Mesenchymal stem cell (in vitro differentiated cells and primary cell): ENCODE results near the gene SMC4.

Experiments
- DNase-seq: peaks from one replicate; pipeline ENCODE4 v3.0.0-alpha.2; 2013
- H2AFZ ChIP-seq: one replicate; pipeline ENCODE4 v1.6.1; 2013; ENCODE audit warnings: low read depth, mild to moderate bottlenecking, control low read depth, inconsistent platforms, low read length, moderate library complexity
- H2AK5ac ChIP-seq: 2 replicates; pipeline ENCODE4 v1.6.1; 2013; ENCODE audit warnings: low read length, moderate library complexity, mild to moderate bottlenecking, inconsistent platforms; ENCODE audit not compliant: severe bottlenecking
- H2BK120ac ChIP-seq: one replicate; pipeline ENCODE4 v1.6.1; 2013; ENCODE audit warnings: low read depth, mild to moderate bottlenecking, inconsistent platforms, low read length, moderate library complexity
- H2BK12ac ChIP-seq, 2 experiments: one replicate each; pipeline ENCODE4 v1.6.1; 2013; ENCODE audit warnings: inconsistent platforms in 2 of 2, low read length in 2 of 2, mild to moderate bottlenecking in 2 of 2, moderate library complexity in 2 of 2, control low read depth in 1 of 2
- H2BK15ac ChIP-seq: one replicate; pipeline ENCODE4 v1.6.1; 2013; ENCODE audit warnings: mild to moderate bottlenecking, low read depth, inconsistent platforms; ENCODE audit not compliant: poor library complexity, severe bottlenecking
- H2BK5ac ChIP-seq: 2 replicates; pipeline ENCODE4 v1.6.1; 2013; ENCODE audit warnings: low read depth, mild to moderate bottlenecking, low read length, control low read depth, inconsistent platforms; ENCODE audit not compliant: poor library complexity, severe bottlenecking
- H3K14ac ChIP-seq, 2 experiments: one replicate each; pipeline ENCODE4 v1.6.1; 2013; ENCODE audit warnings: inconsistent platforms in 2 of 2, low read length in 2 of 2, control low read depth in 1 of 2, mild to moderate bottlenecking in 1 of 2, moderate library complexity in 1 of 2
- H3K18ac ChIP-seq, 2 experiments: one replicate each; pipeline ENCODE4 v1.6.1; 2013; ENCODE audit warnings: inconsistent platforms in 2 of 2, low read length in 2 of 2, control low read depth in 1 of 2, low read depth in 1 of 2, mild to moderate bottlenecking in 1 of 2
- H3K23ac ChIP-seq, 2 experiments: one replicate each; pipeline ENCODE4 v1.6.1; 2013; ENCODE audit warnings: inconsistent platforms in 2 of 2, low read length in 2 of 2, mild to moderate bottlenecking in 2 of 2, moderate library complexity in 2 of 2, control low read depth in 1 of 2
- H3K27ac ChIP-seq: 2 replicates; pipeline ENCODE4 v1.5.1; 2013; ENCODE audit warnings: mild to moderate bottlenecking, moderate library complexity, low read length, control low read depth, inconsistent platforms; ENCODE audit not compliant: poor library complexity, severe bottlenecking
- H3K27me3 ChIP-seq, 2 experiments: 2 replicates each; pipeline versions ENCODE4 v1.6.1 to v1.7.0; 2013; ENCODE audit warnings: low read length in 2 of 2, mild to moderate bottlenecking in 2 of 2, moderate library complexity in 2 of 2, control low read depth in 1 of 2, inconsistent platforms in 1 of 2; ENCODE audit not compliant: control insufficient read depth in 1 of 2, insufficient read depth in 1 of 2
- H3K36me3 ChIP-seq, 2 experiments: 2 replicates each; pipeline versions ENCODE4 v1.6.1 to v1.7.0; 2013; ENCODE audit warnings: low read length in 2 of 2, control low read depth in 1 of 2, inconsistent platforms in 1 of 2, low read depth in 1 of 2, mild to moderate bottlenecking in 1 of 2; ENCODE audit not compliant: insufficient read depth in 2 of 2, control insufficient read depth in 1 of 2
- H3K4ac ChIP-seq, 2 experiments: one replicate each; pipeline ENCODE4 v1.6.1; 2013; ENCODE audit warnings: inconsistent platforms in 2 of 2, low read length in 2 of 2, mild to moderate bottlenecking in 2 of 2, moderate library complexity in 2 of 2, control low read depth in 1 of 2, low read depth in 1 of 2
- H3K4me1 ChIP-seq: 2 replicates; pipeline ENCODE4 v1.6.1; 2013; ENCODE audit warnings: low read depth, low read length, control low read depth; ENCODE audit not compliant: control insufficient read depth, insufficient read depth
- H3K4me2 ChIP-seq: 2 replicates; pipeline ENCODE4 v1.6.1; 2013; ENCODE audit warnings: low read length, mild to moderate bottlenecking, inconsistent platforms; ENCODE audit not compliant: poor library complexity, severe bottlenecking
- H3K4me3 ChIP-seq, 2 experiments: 2 replicates each; pipeline versions ENCODE4 v1.5.1 to v1.7.0; 2013; ENCODE audit warnings: low read length in 2 of 2, mild to moderate bottlenecking in 2 of 2, control low read depth in 1 of 2, low read depth in 1 of 2; ENCODE audit not compliant: insufficient read depth in 1 of 2
- H3K79me1 ChIP-seq: replicated peaks from 2 replicates; pipeline ENCODE4 v1.6.1; 2013; ENCODE audit warnings: mild to moderate bottlenecking, control low read depth, low read length, inconsistent platforms; ENCODE audit not compliant: poor library complexity, severe bottlenecking
- H3K9ac ChIP-seq: 2 replicates; pipeline ENCODE4 v1.7.0; 2013; ENCODE audit warnings: mild to moderate bottlenecking, low read length, moderate library complexity
- H3K9me3 ChIP-seq: 2 replicates; pipeline ENCODE4 v1.7.0; 2013; ENCODE audit warnings: mild to moderate bottlenecking, low read length; ENCODE audit not compliant: control insufficient read depth
- H4K8ac ChIP-seq: one replicate; pipeline ENCODE4 v1.6.1; 2013; ENCODE audit warnings: inconsistent platforms, mild to moderate bottlenecking, low read length, moderate library complexity
- H4K91ac ChIP-seq: one replicate; pipeline ENCODE4 v1.6.1; 2013; ENCODE audit warnings: mild to moderate bottlenecking, low read length, inconsistent platforms
- WGBS: methylation state at CpG from one replicate; pipeline ENCODE4 v1.1.7; 2013; ENCODE audit warnings: mixed read lengths; 5-methylcytosine and 5-hydroxymethylcytosine counted together

SMC4 gene

GRCh38 chr3:160401291-160402095 is 2.0 kb downstream of the SMC4 start:
- no peak overlapping the region for H2AFZ ChIP-seq

GRCh38 chr3:160402221-160403027 is 3.0 kb downstream of the SMC4 start:
- peak overlapping the region; percentile 96 for H3K9ac ChIP-seq
- peaks cover 3% of the 10 kb centered on the region for H3K79me1 ChIP-seq
- no peak overlapping the region for H4K8ac ChIP-seq
- no peak overlapping the region for H2BK5ac ChIP-seq
- H2AK5ac ChIP-seq, result no peak overlapping the region
- no peak for DNase-seq
- H2BK15ac ChIP-seq, result no peak overlapping the region
- no peaks in the 10 kb centered on the region for H3K9me3 ChIP-seq
- H3K27me3 ChIP-seq, result no peaks in the 10 kb centered on the region
- H3K18ac ChIP-seq, result no peak overlapping the region
- H3K27ac ChIP-seq, result no peak overlapping the region
- no peak overlapping the region for H3K14ac ChIP-seq
- peak overlapping the region; percentile 57 for H3K4me2 ChIP-seq
- H3K36me3 ChIP-seq, result peaks cover 0 to 3% of the 10 kb centered on the region in 2 experiments
- H2BK12ac ChIP-seq, result no peak overlapping the region
- H3K4ac ChIP-seq, result no peak overlapping the region
- 18% methylated on average over 3 of the region's 11 CpGs for WGBS
- no peak overlapping the region for H3K23ac ChIP-seq
- H3K4me3 ChIP-seq, result peak overlapping the region in 1 of 2 experiments; percentile 91
- no peak overlapping the region for H4K91ac ChIP-seq
- no peak overlapping the region for H2BK120ac ChIP-seq
- H3K4me1 ChIP-seq, result peaks cover 1% of the 10 kb centered on the region
- no peak overlapping the region for H2AFZ ChIP-seq

More at GRCh38 chr3:160401291-160402095, 2.0 kb downstream of the SMC4 start:
- H3K79me1 ChIP-seq, result peaks cover 3% of the 10 kb centered on the region
- peaks cover 1% of the 10 kb centered on the region for H3K4me1 ChIP-seq
- no peak overlapping the region for H4K8ac ChIP-seq
- H3K9me3 ChIP-seq, result no peaks in the 10 kb centered on the region
- peaks cover 0 to 3% of the 10 kb centered on the region in 2 experiments for H3K36me3 ChIP-seq
- H2BK120ac ChIP-seq, result no peak overlapping the region
- peak overlapping the region in 1 of 2 experiments; percentile 91 for H3K4me3 ChIP-seq
- no peak overlapping the region for H3K23ac ChIP-seq
- no peak overlapping the region for H3K18ac ChIP-seq
- no peaks in the 10 kb centered on the region for H3K27me3 ChIP-seq
- H3K9ac ChIP-seq, result peak overlapping the region; percentile 96
- H2BK12ac ChIP-seq, result no peak overlapping the region
- H2BK5ac ChIP-seq, result no peak overlapping the region
- peak; percentile 82 for DNase-seq
- H3K4ac ChIP-seq, result peak overlapping the region in 1 of 2 experiments; percentile 97
- H3K14ac ChIP-seq, result no peak overlapping the region
- peak overlapping the region; percentile 43 for H3K27ac ChIP-seq
- WGBS, result 0% methylated on average over 9 of the region's 16 CpGs
- H2BK15ac ChIP-seq, result no peak overlapping the region
- peak overlapping the region; percentile 68 for H3K4me2 ChIP-seq
- no peak overlapping the region for H4K91ac ChIP-seq
- no peak overlapping the region for H2AK5ac ChIP-seq

- Histone ChIP-seq H3K4me3 (peak overlapping the region in 1 of 2 experiments; percentile 91), H2BK15ac (no peak overlapping the region), H2AFZ (no peak overlapping the region), H4K8ac (no peak overlapping the region), H3K4ac (no peak overlapping the region), H3K4me1 (no peaks in the 10 kb centered on the region), H2BK12ac (no peak overlapping the region), H2AK5ac (no peak overlapping the region), H3K79me1 (peaks cover 2% of the 10 kb centered on the region), H3K4me2 (no peak overlapping the region), H3K9ac (peak overlapping the region; percentile 96), H3K14ac (no peak overlapping the region), H3K27ac (no peak overlapping the region), H2BK5ac (no peak overlapping the region), H3K18ac (no peak overlapping the region), H3K9me3 (no peaks in the 10 kb centered on the region), H3K36me3 (peaks cover under 1 to 3% of the 10 kb centered on the region in 2 experiments), H4K91ac (no peak overlapping the region), H2BK120ac (no peak overlapping the region), H3K27me3 (no peaks in the 10 kb centered on the region), H3K23ac (no peak overlapping the region)
- DNase-seq, result peak; percentile 35
- WGBS, result no CpG with 5 or more reads among the region's 2 CpGs
These were observed 3.6 kb downstream of the SMC4 start for GRCh38 chr3:160403028-160403545.
